SK-N-SH treated with all-trans-retinoic acid at 6 μM for 48 hours (cell line): Measurements from ENCODE around the gene IL2RG.
A peak's percentile ranks its signal among the peaks of the same experiment; 100 is the strongest.

Source experiments
- ATAC-seq: fragments of 200-7000 bp; cut with Tn5 transposase; 3 replicates; pipeline ENCODE4 v1.9.1; 2020; ENCODE audit warnings: mild to moderate bottlenecking, moderate library complexity
- ARNTL ChIP-seq: fragments of 450-650 bp; formaldehyde crosslinking; IDR thresholded peaks from 2 replicates; pipeline ENCODE4 v1.5.0; 2020; ENCODE audit warnings: low read depth, mild to moderate bottlenecking, moderate library complexity, borderline replicate concordance
- CREB5 ChIP-seq: fragments of 250-450 bp; sonication (Bioruptor Pico); IDR thresholded peaks from 2 replicates; pipeline ENCODE4 v1.5.1; 2020; ENCODE audit warnings: low read depth, mild to moderate bottlenecking, moderate library complexity
- CSDC2 ChIP-seq: fragments of 250-450 bp; sonication (Bioruptor Pico); IDR thresholded peaks from 2 replicates; pipeline ENCODE4 v1.5.0; 2020; ENCODE audit warnings: mild to moderate bottlenecking, moderate library complexity
- CSRNP3 ChIP-seq: fragments of 250-450 bp; sonication (Bioruptor Pico); IDR thresholded peaks from 2 replicates; pipeline ENCODE4 v1.5.1; 2021; ENCODE audit warnings: mild to moderate bottlenecking, moderate library complexity
- ESRRG ChIP-seq: fragments of 250-450 bp; sonication (Bioruptor Pico); IDR thresholded peaks from 2 replicates; pipeline ENCODE4 v1.6.1; 2021; ENCODE audit warnings: mild to moderate bottlenecking
- GLIS3 ChIP-seq: fragments of 250-450 bp; sonication (Bioruptor Pico); IDR thresholded peaks from 2 replicates; pipeline ENCODE4 v1.5.0; 2020; ENCODE audit warnings: mild to moderate bottlenecking, moderate library complexity
- ISL1 ChIP-seq: fragments of 250-450 bp; sonication (Bioruptor Pico); IDR thresholded peaks from 2 replicates; pipeline ENCODE4 v2.1.2; 2022; ENCODE audit warnings: mild to moderate bottlenecking, moderate library complexity
- OSR1 ChIP-seq: fragments of 250-450 bp; sonication (Bioruptor Pico); IDR thresholded peaks from 2 replicates; pipeline ENCODE4 v1.8.0; 2022; ENCODE audit warnings: moderate library complexity, mild to moderate bottlenecking, inconsistent platforms
- PATZ1 ChIP-seq: fragments of 250-450 bp; sonication (Bioruptor Pico); IDR thresholded peaks from 2 replicates; pipeline ENCODE4 v1.8.0; 2020; ENCODE audit warnings: mild to moderate bottlenecking, moderate library complexity, borderline replicate concordance
- PPARA ChIP-seq: fragments of 250-450 bp; sonication (Bioruptor Pico); IDR thresholded peaks from 2 replicates; pipeline ENCODE4 v1.5.0; 2020; ENCODE audit warnings: mild to moderate bottlenecking, borderline replicate concordance
- TCF4 ChIP-seq: fragments of 250-450 bp; sonication (Bioruptor Pico); IDR thresholded peaks from 2 replicates; pipeline ENCODE4 v1.8.0; 2021; ENCODE audit warnings: mild to moderate bottlenecking, moderate library complexity, borderline replicate concordance
- TSHZ2 ChIP-seq: fragments of 250-450 bp; sonication (Bioruptor Pico); IDR thresholded peaks from 2 replicates; pipeline ENCODE4 v1.5.0; 2020; ENCODE audit warnings: mild to moderate bottlenecking, moderate library complexity
- ZC3H10 ChIP-seq: fragments of 250-450 bp; sonication (Bioruptor Pico); IDR thresholded peaks from 2 replicates; pipeline ENCODE4 v1.5.1; 2021; ENCODE audit warnings: mild to moderate bottlenecking, moderate library complexity
- ZFP3 ChIP-seq: fragments of 250-450 bp; sonication (Bioruptor Pico); IDR thresholded peaks from 2 replicates; pipeline ENCODE4 v1.5.0; 2020; ENCODE audit warnings: mild to moderate bottlenecking, moderate library complexity
- ZFP30 ChIP-seq: fragments of 450-650 bp; formaldehyde crosslinking; IDR thresholded peaks from 2 replicates; pipeline ENCODE4 v1.5.0; 2022; ENCODE audit warnings: mild to moderate bottlenecking, moderate library complexity
- ZNF565 ChIP-seq: fragments of 450-650 bp; formaldehyde crosslinking; conservative IDR thresholded peaks from 2 replicates; pipeline ENCODE4 v1.5.0; 2020; ENCODE audit warnings: low read depth, mild to moderate bottlenecking, moderate library complexity
- ZNF70 ChIP-seq: fragments of 450-650 bp; formaldehyde crosslinking; IDR thresholded peaks from 2 replicates; pipeline ENCODE4 v1.5.0; 2020; ENCODE audit warnings: mild to moderate bottlenecking, moderate library complexity
- ZNF8 ChIP-seq: fragments of 450-650 bp; formaldehyde crosslinking; IDR thresholded peaks from 2 replicates; pipeline ENCODE4 v1.5.0; 2020; ENCODE audit warnings: mild to moderate bottlenecking, moderate library complexity
- TF ChIP-seq, protein P1 (sequence below): fragments of 250-450 bp; sonication (Bioruptor Pico); IDR thresholded peaks from 2 replicates; pipeline ENCODE4 v1.8.0; 2021; ENCODE audit warnings: low read depth, mild to moderate bottlenecking, moderate library complexity, borderline replicate concordance

Gene IL2RG

GRCh38 chrX:71111921-71112431, 599 bp upstream of the IL2RG start:
- no peak for ATAC-seq
- TF ChIP-seq ZC3H10 (CRISPR knock-in tag) (no peak), CSDC2 (CRISPR knock-in tag) (no peak), OSR1 (CRISPR knock-in tag) (no peak), ZNF8 (no peak), PPARA (no peak), ZNF70 (CRISPR knock-in tag) (no peak)
- TF ChIP-seq, all 23 proteins: peak for 0

DNA sequence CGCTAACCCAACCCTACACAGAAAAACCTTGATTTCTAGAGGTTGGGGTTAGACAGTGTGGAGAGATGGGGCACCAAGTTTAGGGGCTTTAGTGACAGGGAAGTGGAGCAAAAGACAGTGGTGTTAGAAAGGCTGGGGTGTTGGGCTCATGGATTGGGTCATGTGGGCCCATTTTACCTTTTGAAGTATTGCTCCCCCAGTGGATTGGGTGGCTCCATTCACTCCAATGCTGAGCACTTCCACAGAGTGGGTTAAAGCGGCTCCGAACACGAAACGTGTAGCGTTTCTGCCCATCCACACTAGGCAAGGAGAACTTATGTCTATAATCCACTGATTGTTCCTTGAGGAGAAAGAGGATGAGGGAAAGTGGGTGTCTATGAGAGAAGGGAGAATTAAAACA, 2.3 kb downstream of the IL2RG start:
- TF ChIP-seq PPARA, result no peak
- TF ChIP-seq ZFP3 (CRISPR knock-in tag), result no peak
- no peak for TF ChIP-seq ZNF70 (CRISPR knock-in tag)
- TF ChIP-seq TSHZ2 (CRISPR knock-in tag), result no peak
- TF ChIP-seq, protein P1, sequence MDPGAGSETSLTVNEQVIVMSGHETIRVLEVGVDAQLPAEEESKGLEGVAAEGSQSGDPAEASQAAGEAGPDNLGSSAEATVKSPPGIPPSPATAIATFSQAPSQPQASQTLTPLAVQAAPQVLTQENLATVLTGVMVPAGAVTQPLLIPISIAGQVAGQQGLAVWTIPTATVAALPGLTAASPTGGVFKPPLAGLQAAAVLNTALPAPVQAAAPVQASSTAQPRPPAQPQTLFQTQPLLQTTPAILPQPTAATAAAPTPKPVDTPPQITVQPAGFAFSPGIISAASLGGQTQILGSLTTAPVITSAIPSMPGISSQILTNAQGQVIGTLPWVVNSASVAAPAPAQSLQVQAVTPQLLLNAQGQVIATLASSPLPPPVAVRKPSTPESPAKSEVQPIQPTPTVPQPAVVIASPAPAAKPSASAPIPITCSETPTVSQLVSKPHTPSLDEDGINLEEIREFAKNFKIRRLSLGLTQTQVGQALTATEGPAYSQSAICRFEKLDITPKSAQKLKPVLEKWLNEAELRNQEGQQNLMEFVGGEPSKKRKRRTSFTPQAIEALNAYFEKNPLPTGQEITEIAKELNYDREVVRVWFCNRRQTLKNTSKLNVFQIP (CRISPR knock-in tag), result no peak
- no peak for TF ChIP-seq GLIS3 (CRISPR knock-in tag)
- TF ChIP-seq OSR1 (CRISPR knock-in tag), result no peak
- TF ChIP-seq CREB5 (CRISPR knock-in tag), result no peak
- TF ChIP-seq ARNTL (CRISPR knock-in tag), result no peak
- ATAC-seq, result no peak

- no peak for TF ChIP-seq ZNF565 (CRISPR knock-in tag)
- no peak for TF ChIP-seq ZFP3 (CRISPR knock-in tag)
- TF ChIP-seq CSDC2 (CRISPR knock-in tag), result no peak
- TF ChIP-seq PPARA, result no peak
- no peak for TF ChIP-seq ESRRG (CRISPR knock-in tag)
- no peak for TF ChIP-seq CREB5 (CRISPR knock-in tag)
- no peak for TF ChIP-seq PATZ1
- no peak for TF ChIP-seq ISL1 (CRISPR knock-in tag)
- no peak for TF ChIP-seq TCF4 (CRISPR knock-in tag)
- peak; percentile 53 for ATAC-seq
Measured at GRCh38 chrX:71107762-71108360, 3.5 kb downstream of the IL2RG start.

DNA sequence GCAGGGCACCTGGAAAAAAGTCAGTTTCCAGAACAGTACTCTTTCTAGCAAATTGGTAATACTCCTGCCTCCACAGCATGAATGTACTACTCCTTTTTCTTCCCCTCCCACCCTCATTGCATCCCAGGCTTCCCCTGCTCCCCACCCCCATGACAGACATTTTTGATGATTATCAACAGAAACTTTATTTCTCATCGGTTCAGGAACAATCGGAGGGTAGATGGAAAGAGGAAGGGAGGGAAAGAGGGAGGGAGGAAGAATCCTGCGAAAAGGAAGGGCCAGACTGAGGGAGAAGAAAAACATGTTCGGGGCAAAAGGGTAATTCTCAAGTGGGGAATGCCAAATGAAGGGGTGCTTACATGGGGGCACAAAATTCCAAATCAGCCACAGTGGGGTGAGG, 4.1 kb downstream of the IL2RG start:
- no peak for ATAC-seq
- TF ChIP-seq ZFP30 (CRISPR knock-in tag) (no peak), OSR1 (CRISPR knock-in tag) (no peak), ISL1 (CRISPR knock-in tag) (no peak), TCF4 (CRISPR knock-in tag) (no peak), CSRNP3 (CRISPR knock-in tag) (no peak), ZFP3 (CRISPR knock-in tag) (no peak), TSHZ2 (CRISPR knock-in tag) (no peak), PATZ1 (no peak)
